ENCODE results near the gene VCP.

The VCP gene

DNA sequence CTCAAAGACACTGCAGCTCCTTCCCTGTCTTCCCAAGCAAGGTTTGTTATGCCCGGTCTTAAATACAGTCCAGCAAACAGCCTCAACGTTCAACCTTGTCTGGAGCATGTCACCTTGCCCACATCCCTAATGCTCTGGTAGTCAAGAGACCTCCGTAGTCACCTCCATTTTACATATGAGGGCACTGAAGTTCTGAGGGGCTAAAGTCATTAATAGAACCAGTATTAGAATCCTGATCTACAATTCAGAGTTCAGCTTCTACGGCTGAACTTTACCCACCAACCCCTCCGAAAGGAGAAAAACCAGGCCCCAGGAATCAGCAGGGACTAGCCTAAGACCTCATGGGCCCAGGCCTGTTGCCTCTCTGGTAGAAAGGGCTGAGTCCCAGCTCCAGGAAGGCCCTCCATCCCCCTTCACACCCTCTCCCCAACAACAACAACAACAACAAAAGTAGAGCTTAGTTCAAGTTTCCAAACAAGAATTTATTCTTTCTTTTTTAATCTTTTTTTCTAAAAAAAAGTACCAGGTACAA, 31.3 kb upstream of the VCP start:
- DNase-seq, result no peak

GRCh38 chr9:35102769-35103659, 30.6 kb upstream of the VCP start, which contains the start of gene STOML2:
TSS of gene STOML2 (minus strand) at chr9:35103131. CDS start at chr9:35103094, 37 bp downstream.
- peak; percentile 46 to 97 (median 91) for DNase-seq

DNA sequence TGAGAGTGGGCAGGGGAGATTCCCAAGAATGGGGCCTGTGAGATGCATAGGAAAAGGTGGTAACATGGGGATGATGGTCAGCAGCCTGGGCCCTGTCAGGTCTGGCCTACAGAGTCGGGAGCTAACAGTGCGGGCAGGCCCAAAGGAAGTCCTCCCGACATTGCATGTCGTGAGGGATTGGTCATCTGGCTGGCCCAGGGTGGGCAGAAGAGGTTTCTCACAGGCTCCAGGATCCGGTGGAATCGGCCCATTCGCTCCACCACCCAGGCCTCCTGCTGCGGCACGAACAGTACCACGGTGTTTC, 30.0 kb upstream of the VCP start:
- peak in 2 of 51 donors; percentile 26 to 40 for DNase-seq

GRCh38 chr9:35097573-35097972, 25.1 kb upstream of the VCP start:
- DNase-seq, result no peak

DNA sequence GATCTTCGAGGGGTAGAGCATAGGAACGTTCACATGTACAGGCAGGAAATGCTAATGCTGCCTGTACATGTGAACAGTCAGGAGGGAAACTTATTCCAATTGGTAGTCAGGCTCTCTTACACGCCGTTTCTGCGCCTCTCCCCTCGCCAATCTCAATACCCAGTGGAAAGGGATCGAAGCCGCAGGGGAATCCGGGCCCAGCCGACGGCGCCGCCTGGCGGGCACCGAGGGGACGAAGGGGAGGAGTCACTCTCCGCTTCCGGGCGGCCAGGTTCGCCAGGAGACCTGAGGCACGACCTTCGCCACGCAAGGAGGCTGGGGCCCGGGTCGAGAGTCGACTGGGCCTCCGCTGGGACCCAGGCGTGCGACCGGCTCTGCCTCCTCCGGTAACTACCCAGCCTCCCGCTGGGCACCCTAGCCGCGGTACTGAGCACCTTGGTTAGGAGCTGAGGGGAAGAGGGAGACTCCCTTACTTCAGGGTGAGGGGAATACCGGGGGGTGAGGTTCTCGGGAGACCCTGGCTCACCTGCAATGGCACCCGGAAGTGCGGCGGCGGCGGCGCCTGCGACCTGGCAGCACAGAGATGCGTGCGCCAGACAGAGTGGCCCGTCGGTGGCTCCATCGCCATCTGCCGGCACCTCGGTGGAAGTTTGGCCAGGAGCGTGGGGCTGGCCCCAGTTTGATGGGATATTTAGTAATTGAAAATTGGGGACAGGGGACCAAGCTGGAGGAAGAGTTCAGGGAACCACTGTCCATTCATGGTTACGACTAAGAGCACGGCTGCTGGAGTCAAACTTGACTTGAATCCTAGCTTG, 23.8 kb upstream of the VCP start, which contains the start of gene PIGO:
PIGO (minus strand) TSS at position 557 of the 815 bp plus-strand sequence. CDS start 1,026 bp downstream, outside the sequence.
- peak in 50 of 51 donors; percentile 37 to 92 (median 78) for DNase-seq

DNA sequence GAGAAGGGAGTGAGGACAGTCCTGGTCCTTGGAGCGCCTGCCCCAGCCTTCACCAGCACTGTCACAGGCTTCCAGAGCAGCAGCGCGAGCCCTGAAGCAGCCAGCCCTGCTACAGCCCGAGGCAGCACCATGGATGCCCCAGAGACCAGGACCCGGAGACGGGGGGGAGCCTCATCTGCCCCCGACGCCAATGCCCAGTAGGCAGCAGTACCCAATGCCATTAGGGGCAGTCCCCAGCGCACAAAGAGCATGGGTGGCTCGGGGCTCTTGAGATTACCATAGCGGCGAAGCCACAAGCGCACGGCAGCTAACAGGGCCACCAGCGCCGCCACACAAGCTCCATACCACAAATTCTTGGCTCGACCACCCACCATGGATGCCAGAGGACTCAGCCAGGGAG, 19.1 kb upstream of the VCP start:
- DNase-seq, result no peak

DNA sequence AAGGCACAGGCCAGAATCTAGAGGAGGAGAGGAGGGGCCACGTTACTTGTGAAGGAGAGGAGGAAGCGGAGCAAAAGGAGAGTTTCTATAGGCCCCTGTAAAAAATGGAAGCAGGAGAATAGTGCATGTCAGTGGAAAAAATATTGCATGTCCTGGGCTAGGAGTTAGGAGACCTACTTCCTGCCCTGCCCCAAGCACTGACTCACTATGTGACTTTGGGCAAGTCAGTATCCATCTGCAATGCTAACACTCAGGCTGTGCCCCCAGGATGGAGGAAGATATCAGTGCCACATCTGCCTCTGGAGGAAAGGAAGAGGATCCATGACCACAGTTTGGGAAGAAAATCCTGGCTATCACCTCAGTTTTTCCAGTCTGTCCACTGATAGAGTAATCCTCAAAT, 17.0 kb upstream of the VCP start:
- no peak for DNase-seq

DNA sequence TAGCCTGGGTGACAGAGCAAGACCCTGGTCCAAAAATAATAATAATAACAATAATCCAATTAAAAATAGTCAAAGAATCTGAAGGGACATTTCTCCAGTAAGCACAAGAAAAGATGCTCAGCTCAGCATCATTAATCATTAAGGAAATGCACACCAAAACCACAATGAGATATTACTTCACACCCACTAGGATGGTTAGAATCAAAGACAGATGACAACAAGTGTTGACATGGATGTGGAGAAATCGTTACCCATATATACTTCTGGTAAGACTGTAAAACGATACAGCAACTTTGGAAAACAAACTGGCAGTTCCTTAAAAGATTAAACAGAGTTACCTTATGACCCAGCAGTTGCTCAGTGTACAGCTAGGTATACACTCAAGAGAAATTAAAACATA, 12.7 kb upstream of the VCP start:
- DNase-seq, result no peak

DNA sequence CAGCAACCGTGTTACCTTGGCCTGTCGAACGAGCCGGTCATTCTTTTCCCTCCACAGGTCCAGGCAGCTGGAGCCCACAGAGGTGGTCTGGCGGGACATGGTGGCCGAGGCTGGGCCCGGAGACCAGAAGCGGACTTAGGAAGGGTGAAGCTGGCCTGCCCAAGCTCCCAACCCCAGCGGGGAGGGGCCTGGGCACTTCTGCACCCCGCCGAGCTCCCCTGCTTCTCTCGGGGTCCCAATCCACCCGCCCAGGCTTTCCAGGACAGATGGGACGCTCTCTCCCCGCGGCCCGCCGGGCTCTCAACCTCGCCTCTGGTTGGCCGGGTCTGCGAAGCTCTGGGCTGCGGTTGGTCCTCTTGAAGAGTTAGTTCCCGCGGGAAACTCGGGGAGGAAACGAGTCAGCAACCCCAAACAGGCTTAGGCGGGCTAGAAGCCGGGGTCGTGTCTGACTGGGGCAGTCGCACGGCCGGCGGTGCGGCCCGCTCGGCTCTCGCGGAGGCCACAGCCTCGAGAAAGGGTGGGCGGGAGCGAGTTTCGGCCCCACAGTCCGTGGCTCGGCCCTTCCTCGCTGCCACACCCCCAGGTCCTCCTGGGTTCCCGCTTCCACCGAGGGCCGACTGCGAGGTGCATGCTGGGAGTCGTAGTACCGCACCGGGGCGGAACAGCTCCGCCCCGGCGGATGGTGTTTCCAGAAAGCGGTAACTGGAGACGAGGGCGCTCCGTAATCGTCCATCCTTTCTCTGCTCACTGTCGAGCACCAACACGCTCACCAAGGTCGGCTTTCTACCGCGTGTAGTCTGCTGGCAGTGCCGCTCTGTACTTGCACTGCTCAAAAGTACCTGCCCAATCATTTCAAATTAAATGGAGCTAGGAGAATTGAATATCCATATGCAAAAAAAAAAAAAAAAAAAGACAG, 7.3 kb upstream of the VCP start, which contains the start of gene FANCG:
FANCG (minus strand) TSS at position 517 of the 916 bp plus-strand sequence; CDS start at position 99, 418 bp downstream.
- DNase-seq, result peak; percentile 53 to 96 (median 86)

DNA sequence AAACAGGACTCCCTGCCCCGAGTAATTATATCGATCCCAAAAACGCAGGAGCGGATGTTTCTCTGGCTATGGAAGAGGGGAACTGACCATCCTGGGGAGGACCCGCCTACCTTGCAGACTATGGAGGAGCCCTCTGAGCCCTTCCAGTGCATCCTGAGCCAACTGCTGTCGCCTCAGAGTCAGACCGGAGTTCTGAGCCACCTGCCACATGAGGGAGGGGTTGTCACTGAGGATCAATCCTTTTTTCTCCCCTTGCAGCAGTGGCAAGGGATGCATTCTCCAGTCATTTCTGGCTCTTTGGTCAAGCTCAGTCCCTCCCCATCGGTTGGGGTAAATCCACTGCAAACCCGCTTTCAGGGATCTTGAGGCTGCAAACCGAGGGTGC, 6.6 kb upstream of the VCP start:
- DNase-seq, result peak in 1 of 51 donors; percentile 38

DNA sequence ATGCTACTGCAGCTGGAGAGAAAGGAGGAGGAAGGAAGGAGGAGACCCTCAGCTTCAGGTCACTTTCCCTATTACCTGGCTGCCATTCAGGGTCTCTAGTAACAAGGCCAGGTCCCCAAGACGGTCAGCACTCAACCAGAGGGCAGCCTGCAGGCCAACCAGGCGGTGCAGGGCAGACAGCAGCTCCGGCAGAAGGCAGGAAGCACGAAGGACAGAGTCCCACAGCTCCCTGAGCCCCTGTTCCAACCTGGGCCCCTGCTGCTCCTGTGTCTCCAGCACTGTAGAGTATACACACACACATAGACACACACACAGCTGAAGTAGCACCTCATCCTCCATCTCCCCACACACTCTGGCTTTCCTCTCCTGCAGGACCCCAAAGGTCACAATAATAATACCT, 5.6 kb upstream of the VCP start:
- DNase-seq, result no peak

- DNase-seq, result no peak
Measured at GRCh38 chr9:35076848-35077247, 4.4 kb upstream of the VCP start.

- DNase-seq, result no peak
Measured at GRCh38 chr9:35075358-35075757, 2.9 kb upstream of the VCP start.

DNA sequence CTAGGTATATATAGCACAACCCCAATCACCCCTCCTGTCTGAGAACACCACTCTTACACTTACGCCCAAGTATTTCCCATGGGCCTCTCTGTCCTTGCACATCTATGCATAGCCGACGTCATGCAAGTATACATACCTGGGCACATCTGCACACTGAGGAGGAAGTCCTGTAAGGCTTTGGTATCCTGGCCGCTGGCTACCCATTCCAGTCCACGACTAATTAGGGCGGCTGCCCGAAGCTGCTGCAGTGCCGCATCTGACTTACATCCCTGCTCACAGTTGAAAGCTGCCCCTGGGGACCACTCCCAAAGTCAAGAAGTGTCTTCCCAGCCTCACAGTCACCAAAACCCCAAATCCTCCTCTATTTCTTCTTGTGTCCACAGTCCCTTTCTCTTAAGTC, 2.4 kb upstream of the VCP start:
- no peak for DNase-seq

DNA sequence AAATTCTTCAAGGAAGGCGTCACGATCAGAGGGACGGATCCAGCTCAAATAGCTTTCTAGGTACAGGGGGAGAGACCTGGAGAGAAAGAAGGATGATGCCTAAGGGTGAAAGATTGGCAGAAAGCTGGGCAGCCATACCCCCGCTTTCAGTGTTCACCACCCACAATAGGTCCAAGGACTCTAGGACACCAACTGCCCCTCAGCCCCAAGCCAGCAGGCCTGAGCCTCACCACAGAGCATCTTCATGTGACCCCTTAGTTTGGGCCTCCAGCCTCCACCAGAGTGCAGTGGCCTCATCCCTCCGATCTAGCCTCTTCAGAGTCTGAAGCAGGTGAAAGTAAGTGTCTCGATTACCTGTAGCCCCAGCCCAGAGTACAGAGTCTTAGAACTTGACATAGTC, 1.7 kb upstream of the VCP start:
- DNase-seq, result no peak

GRCh38 chr9:35073279-35073612, 821 bp upstream of the VCP start:
- DNase-seq, result no peak

DNA sequence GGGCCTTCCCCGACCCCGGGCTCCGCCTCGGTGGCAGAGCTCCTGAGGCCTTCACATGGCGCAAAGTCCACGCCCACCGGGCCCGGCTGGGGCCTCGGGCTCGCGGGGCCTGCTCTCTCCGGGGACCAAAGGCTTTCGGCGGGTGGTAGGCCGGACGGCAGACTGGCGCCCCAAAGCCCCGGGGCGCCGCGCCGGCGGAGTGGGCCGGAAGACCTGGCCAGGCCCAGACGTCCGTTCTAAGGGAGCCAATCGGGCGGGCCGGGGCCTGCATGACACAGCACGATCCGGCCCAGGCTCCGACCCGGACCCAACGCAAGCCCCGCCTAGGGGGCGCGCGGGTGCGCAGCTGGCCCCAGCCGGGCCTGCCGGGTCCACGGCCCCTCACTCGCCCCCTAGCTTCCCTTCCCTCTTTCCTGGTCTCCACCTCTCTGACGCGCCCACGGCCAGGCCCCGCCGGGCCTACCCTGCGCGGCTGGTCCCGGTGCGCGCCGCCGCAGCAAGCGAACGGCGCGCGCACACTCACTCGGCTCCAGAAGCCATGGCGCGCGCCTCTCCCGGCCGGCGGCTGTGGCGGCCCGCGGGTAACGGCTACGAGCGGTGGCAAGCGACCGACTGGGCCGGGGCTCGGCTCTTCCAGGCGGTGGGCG, 488 bp downstream of the VCP start:
- DNase-seq, result peak in 50 of 51 donors; percentile 18 to 93 (median 61)

DNA sequence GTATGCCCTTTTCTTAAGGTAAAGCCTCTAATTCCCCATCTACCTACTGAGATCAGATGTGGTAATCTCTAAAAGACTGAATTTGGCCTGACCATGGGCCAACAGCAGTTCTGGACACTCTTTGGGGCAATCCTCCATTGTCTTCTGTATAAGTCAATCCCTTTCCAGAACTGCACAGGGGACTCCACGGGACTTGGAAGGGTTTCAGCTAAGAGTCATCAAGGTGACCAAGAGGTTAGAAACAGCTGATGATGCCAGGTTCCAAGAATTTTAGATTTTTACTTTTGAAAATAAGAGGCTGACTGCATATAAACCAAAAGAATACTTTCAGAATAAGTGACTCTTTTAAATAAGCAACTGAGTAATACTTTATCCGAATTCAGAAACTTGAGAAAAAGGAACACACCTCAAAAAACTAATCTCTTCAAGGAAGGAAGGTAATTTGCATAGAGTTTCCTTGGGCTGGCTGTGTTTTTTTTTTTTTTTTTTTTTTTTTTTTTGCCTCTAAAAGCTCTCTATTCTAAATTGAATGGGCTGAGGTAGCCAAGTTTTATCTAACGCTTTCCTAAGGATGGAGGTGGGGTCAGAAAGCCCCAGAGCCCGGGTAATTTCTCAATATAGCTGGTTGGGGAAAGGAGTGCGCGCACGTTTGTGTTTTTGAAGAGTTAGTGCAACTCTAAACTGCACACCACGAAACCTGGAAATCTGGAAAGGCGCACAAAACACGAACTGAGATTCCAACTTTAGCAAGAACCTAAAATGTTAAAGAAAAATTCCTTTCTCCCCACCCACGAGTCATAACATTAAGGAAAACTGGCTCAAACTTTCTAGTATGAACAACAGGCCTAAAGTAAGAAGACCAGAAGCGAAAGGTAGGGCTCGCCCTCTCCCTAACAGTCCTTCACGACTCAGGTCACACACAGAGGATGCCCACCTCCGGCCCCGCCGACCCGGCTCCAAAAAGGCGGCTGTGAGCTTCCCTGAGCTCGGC, 1.3 kb downstream of the VCP start:
- DNase-seq, result no peak

DNA sequence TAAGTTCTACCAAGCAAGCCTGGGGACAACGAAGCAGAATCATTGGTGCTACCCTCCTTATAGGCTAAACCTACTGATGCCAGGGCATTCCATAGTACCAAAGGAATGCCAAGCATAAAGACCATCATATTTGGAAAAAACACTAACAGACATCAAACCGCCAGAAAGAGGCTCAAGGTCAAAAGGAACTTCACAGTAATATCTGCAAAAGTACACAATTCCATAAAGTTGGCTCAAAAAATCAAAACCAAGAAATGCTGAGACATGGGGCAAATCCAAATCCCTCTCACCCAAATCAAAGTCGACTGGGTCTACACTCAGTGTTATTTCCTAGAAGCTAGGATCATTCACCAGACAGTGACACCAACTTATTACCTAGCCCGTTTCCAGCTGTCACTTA, 3.4 kb downstream of the VCP start:
- no peak for DNase-seq
